Activated T-cell treated with anti-CD3 and anti-CD28 coated beads for 4 hours (primary cell): ENCODE results near the gene XKR7.
"Not testable (repeated sequence)": the region's sequence is repeated elsewhere in the genome, so short reads cannot be mapped to it uniquely, and the experiment has no call there.

Experiments used
- DNase-seq: peaks from one replicate; pipeline ENCODE4 v3.0.0-alpha.2; 2020

Gene XKR7

DNA sequence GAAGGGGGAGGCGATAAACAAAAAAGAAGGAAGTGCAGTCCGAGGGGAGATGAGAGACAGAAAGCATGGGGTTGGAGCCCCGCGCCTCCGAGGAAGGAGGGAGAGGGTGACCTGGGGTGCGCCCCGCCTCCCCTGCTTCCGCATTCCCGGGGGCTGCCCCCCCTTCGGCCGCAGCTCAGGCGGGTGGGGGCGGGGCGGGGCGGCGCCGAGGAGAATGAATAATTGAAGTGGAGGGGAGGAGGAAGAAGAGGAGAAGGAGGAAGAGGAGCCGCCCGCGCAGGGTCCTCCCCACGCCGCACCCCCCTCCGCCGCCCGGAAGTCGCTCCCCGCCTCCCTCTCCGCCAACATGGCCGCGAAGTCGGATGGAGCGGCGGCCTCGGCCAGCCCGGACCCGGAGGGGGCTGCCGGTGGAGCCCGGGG, at the start of gene XKR7:
Gene XKR7 (plus strand): TSS at position 322 of the 420 bp plus-strand sequence. CDS start 25 bp downstream, at position 347.
- no peak for DNase-seq

DNA sequence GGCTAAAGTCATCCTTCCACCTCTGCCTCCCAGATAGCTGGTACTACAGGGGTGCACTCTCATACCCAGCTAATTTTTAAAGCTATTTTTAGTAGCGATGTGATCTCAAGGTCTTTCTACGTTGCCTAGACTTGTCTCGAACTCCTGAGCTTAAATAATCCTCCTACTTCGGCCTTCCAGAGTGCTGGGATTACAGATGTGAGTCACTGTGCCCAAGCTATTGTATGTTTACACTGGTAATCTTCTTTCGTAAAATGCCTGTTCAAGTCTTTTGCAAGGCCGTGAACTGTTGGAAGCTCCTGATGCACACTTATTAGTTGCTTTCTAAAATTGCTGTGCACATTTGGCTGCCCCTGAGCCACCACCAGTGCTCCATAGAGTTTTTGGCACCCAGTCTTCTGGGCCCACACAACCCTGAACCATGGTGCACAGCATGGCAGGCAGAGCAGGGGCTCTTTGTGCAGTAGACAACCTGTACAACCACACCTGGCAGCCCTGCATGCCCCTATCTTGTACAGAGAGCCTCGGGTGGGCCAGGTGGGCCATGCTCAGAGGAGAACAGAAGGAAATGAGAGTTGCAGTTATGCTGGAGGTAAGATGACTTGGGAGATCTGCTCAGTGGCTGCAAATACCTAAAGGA, 49.4 kb upstream of the XKR7 start:
- no peak for DNase-seq

DNA sequence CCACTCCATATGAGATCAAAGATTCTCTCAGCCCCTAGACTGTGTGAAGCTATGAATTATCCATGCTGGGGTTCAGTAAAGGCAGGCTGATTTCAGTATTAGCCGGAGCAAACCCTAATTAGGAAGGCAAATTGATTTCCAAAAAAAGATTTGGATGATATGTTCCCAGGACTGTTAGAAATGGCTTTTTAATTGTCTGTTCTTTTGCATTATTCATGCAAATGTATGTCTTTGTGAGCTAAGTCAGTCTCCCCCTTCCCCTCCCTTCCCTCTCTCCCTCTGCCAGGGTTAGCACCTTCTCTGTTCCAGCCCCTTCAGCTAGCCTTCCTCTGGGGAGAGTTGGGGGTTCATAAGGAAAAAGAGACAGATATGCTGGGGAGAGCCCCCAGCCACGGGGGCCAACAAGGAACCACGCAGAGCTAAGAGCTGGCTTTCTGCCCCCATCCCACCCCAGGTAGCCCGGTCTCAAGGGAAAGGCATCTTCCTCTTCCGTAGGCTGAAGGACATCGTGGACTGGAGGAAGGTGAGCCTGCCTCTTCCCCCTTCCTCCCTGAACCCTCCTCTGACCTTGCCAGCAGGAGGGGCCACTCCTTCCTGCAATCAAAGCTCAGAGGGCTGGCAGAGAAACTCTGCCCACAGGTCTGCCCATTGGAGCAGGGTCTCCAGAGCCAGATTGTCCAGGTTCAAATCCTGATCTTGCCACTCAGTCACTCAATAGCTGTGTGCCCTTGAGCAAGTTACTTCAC, 48.4 kb upstream of the XKR7 start:
- no peak for DNase-seq

- DNase-seq = no peak
Observed at GRCh38 chr20:31920275-31920855, 47.6 kb upstream of the XKR7 start.

- not testable (repeated sequence) for DNase-seq
Observed at GRCh38 chr20:31921480-31921879, 46.5 kb upstream of the XKR7 start.

GRCh38 chr20:31922181-31922580, 45.8 kb upstream of the XKR7 start:
- no peak for DNase-seq

DNA sequence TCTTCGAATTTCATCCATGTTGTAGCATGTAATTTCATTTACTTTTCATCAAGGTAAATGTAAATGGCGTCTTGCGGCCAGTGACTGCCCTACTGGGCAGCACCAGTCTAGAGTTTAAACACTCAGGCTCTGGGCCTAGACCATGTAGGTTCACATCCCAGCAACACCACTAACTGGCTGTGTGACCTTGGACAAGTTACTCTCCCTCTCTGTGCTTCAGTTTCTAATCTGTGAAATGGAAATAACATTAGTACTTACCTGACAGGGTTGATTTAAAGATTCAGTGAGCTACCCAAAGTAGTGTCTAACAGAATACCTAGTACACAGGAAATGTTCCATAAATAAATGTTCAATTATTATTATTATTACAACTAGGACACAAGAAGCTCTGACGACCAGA, 45.4 kb upstream of the XKR7 start:
- DNase-seq = no peak

GRCh38 chr20:31923388-31924331, 44.3 kb upstream of the XKR7 start:
- no peak for DNase-seq

DNA sequence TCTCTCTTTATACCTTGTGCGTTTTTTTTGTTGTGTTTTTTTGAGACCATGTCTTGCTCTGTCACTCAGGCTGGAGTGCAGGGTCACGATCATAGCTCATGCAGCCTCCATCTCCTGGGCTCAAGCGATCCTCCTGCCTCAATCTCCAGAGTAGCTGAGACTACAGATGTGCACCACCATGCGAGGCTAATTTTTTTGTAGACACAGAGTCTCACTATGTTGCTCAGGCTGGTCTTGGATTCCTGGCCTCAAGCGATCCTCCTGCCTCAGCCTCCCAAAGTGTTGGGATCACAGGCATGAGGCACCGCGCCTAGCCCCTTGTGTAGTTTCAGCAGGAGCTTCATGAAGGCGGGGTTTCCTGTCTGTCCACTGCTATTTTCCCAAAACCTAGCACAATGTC, 43.4 kb upstream of the XKR7 start:
- DNase-seq = no peak

- DNase-seq = no peak
Observed at GRCh38 chr20:31925631-31926030, 42.3 kb upstream of the XKR7 start.

DNA sequence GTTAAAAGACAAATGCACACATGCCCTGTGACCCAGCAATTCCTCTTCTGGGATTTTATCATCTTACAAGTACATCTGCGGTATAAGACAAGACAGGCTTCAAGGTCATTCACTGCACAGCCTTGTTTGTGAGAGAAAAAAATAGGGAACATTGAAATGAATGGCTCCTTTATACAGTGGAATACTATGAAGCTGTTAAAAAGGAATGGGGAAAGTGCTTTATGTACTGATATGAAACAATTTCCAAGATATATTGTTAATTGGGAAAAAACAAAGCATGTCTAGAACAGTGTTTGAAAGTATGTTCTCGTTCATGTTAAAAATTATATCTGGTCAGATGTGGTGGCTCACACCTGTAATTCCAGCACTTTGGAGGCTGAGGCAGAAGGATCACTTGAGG, 41.5 kb upstream of the XKR7 start:
- no peak for DNase-seq

- DNase-seq = no peak
Observed at GRCh38 chr20:31927627-31928159, 40.3 kb upstream of the XKR7 start.

DNA sequence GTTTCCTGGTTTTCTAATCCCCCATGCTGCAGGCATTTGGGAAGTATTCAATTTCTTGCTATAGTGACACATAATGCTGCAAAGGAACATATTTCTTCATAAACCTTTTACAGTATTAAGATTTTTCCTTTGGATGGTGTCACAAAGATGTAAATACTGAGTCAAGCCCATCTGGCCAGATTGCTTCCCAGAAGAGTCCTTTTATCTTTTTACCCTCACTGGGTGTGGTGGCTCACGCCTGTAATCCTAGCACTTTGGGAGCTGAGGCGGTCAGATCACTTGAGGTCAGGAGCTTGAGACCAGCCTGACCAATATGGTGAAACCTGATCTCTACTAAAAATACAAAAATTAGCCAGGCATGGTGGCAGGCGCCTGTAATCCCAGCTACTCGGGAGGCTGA, 38.3 kb upstream of the XKR7 start:
- DNase-seq = not testable (repeated sequence)

- no peak for DNase-seq
Observed at GRCh38 chr20:31930779-31931178, 37.2 kb upstream of the XKR7 start.

DNA sequence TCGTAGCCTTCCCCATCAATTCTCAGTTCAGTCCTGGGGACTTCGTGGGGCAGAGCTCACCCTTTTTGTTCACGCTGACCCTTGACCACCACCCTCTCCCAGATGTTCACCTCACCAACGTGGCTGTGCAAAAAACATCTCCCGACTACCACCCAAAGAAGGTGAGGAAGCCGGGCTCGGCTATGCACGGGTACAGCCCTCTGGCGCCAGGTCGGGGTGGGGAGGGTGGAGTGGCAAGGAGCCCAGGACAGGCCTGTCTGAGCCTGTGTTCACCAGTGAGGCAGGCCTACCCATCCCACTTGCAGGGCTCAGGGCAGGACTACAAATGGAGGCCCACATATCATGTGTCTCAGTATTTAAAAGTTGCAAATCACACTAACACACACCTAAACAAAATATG, 34.3 kb upstream of the XKR7 start:
- no peak for DNase-seq

GRCh38 chr20:31934491-31934890, 33.5 kb upstream of the XKR7 start:
- no peak for DNase-seq

DNA sequence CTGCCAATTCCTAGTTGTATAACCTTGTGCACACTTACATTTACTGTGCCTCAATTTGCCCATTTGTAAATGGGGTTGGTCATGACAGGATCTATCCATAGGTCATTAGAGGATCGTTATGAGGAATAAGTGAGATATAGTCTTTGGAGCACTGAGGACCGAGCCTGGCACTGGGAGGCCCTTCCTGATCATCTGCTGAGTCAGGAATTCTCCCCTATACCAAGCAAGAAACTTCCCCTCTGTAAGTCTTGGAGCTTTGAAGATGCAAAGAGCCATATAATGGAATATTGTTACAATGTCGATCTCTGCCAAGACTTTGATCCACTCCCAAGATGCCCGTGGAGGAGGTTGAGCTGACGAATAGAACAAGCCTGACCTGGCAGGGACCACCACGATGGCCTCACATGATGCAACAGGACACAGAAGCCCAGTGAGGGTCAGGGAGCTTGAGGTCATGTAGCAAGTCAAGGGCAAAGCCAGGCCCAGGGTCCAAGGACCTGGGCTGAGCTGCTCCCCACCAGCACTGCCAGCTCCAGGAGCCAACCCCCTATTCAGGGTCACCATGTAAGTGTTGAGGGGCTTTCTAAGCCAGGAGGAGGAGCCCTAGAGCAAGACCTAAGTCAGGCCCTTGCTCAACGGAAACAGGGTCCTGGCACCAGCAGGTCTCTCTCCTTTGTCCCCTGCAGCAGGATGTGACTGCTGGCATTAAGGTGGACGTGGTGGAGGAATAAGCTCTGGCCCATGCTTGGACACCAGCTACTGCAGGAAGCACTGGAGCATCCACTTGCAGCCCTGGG, 32.8 kb upstream of the XKR7 start:
- no peak for DNase-seq

- no peak for DNase-seq
Observed at GRCh38 chr20:31936420-31936819, 31.5 kb upstream of the XKR7 start.

DNA sequence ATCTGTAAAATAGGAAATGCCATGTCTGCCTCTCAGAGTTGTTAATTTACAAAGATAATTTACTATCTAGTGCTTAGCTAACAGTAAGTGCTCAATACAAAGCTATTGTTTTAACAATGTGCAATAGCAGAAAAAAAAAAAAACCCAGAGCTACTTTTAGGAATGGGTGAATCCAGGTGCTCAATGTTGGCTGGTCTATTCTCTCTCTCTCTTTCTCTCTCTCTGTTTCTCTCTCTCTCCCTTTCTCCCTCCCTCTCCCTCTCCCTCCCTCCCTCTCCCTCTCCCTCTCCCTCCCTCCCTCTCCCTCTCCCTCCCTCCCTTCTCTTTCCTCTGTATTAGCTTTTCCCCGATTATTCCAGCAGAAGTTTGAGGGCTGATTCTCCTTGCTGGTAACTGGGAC, 30.1 kb upstream of the XKR7 start:
- DNase-seq = no peak

DNA sequence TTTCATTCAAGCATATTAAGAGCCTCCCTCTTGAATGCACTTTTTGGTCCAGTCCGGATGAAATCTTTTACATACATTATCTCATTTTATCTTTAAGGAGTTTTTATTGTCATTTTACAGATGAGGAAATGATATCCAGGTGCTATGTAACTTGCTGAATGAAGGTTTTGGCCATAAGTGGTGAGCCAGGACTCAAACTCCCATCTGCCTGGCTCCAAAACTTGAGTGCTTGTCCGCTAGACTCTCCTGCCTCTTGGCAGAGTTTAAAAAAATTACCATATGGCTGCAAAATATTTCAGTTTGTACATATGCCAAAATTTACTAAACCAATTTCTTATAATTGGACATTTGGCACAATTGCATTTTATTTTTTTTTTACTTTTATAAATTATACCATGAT, 28.3 kb upstream of the XKR7 start:
- no peak for DNase-seq

DNA sequence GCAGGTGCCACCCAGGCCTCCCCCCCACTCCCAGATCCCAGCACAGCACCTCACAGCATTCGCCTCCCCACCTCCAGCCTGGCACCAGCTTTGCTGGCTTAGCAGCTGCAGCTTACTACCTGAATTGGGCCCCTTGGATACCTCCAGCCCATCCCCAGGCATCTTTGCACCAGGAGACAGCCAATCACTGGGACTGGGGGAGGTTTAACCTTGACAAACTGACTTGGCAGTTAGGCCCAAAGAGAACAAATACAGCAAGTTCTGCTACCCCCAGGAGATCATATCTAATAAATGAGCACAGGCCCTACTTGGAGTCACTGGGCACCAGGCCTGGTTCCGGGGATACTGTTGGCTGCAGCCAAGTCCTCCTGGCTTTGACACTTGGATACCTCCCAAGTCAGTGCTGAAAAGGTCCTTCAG, 24.9 kb upstream of the XKR7 start:
- no peak for DNase-seq

GRCh38 chr20:31945319-31945718, 22.6 kb upstream of the XKR7 start:
- DNase-seq = no peak
